Vagina (tissue), 2 donors: Measurements from ENCODE around the gene PRDM15.

Experiments used
- CTCF ChIP-seq, 3 experiments: fragments of 450-650 bp in 2 of 3; fragments of 200-600 bp in 1 of 3; sonication (generic) in 1 of 3; IDR thresholded peaks; one replicate each; pipeline ENCODE4 v1.5.1; 2017 to 2019; ENCODE audit warnings: antibody characterized with exemption in 3 of 3, mild to moderate bottlenecking in 2 of 3, moderate library complexity in 2 of 3
- POLR2AphosphoS5 ChIP-seq, 2 donors: sonication (generic); formaldehyde crosslinking; IDR thresholded peaks; one replicate each; pipeline ENCODE4 v1.9.0; 2017; ENCODE audit warnings: antibody characterized with exemption in 2 of 2, mild to moderate bottlenecking in 2 of 2, low read depth in 1 of 2; ENCODE audit not compliant: insufficient read depth in 1 of 2

- TF ChIP-seq CTCF (IDR thresholded peaks at IDR 0.05) (no peak), POLR2AphosphoS5 (IDR thresholded peaks at IDR 0.05; ENCODE audit: insufficient read depth in 1 of 2, low read depth in 1 of 2) (no peak)
Measured at GRCh38 chr21:41815652-41816582, 63.2 kb downstream of the PRDM15 start.
